H1 (cell line): Measurements from ENCODE around the gene TYRO3.

Experiments
- HDAC2 ChIP-seq, 2 experiments: fragments of 300-600 bp in 1 of 2; sonication (generic) in 1 of 2; IDR thresholded peaks; 2 replicates each; pipeline ENCODE4 v1.6.1; 2011 to 2012; ENCODE audit warnings: low read depth in 2 of 2, low read length in 2 of 2, mild to moderate bottlenecking in 2 of 2, moderate library complexity in 2 of 2, borderline replicate concordance in 1 of 2, inconsistent platforms in 1 of 2
- JUN ChIP-seq: IDR thresholded peaks from 2 replicates; pipeline ENCODE4 v1.6.1; 2011; ENCODE audit warnings: low read depth, mild to moderate bottlenecking, improper control_type of control experiment, low read length
- YY1 ChIP-seq: IDR thresholded peaks from 2 replicates; pipeline ENCODE4 v1.6.1; 2011; ENCODE audit warnings: low read depth, mild to moderate bottlenecking, low read length
- TF ChIP-seq, protein P1 (sequence below), 3 experiments: IDR thresholded peaks; 1 replicate in 2 of 3; 2 replicates in 1 of 3; pipeline versions ENCODE4 v1.5.1 to v1.6.1; 2011; ENCODE audit warnings: low read length in 3 of 3, mild to moderate bottlenecking in 3 of 3, inconsistent platforms in 2 of 3, low read depth in 1 of 3, moderate library complexity in 1 of 3; ENCODE audit not compliant: insufficient read depth in 1 of 3; ENCODE audit errors: control extremely low read depth in 1 of 3

- TF ChIP-seq YY1 (no peak), JUN (no peak), HDAC2 (IDR thresholded peaks at IDR 0.05; ENCODE audit: borderline replicate concordance in 1 of 2, low read depth in 2 of 2, low read length in 2 of 2) (no peak)
- TF ChIP-seq, protein P1, sequence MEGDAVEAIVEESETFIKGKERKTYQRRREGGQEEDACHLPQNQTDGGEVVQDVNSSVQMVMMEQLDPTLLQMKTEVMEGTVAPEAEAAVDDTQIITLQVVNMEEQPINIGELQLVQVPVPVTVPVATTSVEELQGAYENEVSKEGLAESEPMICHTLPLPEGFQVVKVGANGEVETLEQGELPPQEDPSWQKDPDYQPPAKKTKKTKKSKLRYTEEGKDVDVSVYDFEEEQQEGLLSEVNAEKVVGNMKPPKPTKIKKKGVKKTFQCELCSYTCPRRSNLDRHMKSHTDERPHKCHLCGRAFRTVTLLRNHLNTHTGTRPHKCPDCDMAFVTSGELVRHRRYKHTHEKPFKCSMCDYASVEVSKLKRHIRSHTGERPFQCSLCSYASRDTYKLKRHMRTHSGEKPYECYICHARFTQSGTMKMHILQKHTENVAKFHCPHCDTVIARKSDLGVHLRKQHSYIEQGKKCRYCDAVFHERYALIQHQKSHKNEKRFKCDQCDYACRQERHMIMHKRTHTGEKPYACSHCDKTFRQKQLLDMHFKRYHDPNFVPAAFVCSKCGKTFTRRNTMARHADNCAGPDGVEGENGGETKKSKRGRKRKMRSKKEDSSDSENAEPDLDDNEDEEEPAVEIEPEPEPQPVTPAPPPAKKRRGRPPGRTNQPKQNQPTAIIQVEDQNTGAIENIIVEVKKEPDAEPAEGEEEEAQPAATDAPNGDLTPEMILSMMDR (IDR thresholded peaks at IDR 0.05; ENCODE audit: control extremely low read depth in 1 of 3, insufficient read depth in 1 of 3, low read depth in 1 of 3, low read length in 3 of 3) = no peak
Observed at GRCh38 chr15:41609123-41609522, 50.1 kb downstream of the TYRO3 start.
